ENCODE results near the gene INSC. TPM values are rescaled to one million over a fixed set of nuclear protein-coding genes. Genes with fewer than 3 reads are reported as not detected.

Gene INSC
- total and polyA plus RNA-seq, 2 experiments from 2014 or later = 0.97 to 1.5 TPM

DNA sequence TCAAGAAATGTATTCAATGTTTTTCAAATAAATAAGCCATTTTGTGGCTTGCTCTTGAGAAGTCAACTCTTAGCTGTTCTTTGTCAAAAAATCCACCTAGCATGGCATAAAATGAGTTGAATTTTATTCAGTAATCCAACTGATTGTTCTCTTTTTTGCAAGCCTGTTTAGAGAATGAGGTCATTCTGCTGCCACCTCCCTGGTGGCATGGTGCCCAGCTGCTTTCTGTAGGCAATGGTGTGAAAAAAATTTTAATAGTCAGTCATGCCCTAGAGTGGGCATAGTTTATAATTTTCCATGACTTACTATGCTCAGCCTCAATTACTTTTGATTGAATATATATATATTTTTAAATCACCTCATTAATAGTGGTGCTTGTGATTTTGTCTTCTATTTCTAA is 177.2 kb downstream of the INSC start:
- no peak for ATAC-seq
- H3K36me3 ChIP-seq (ENCODE audit: insufficient read depth) = no peaks in the 10 kb centered on the region
- Mint-ChIP-seq H3K36me3 (ENCODE audit: low read depth) (no peaks in the 10 kb centered on the region), H3K27me3 (ENCODE audit: insufficient read depth, low read depth, poor library complexity) (peaks cover 4% of the 10 kb centered on the region), H3K4me1 (peaks cover 18% of the 10 kb centered on the region; the same call in 2 of the 3 replicates), H3K4me3 (no peak overlapping the region), H3K9me3 (no peaks in the 10 kb centered on the region), H3K27ac (no peak overlapping the region)
- no peak overlapping the region for H3K4me3 ChIP-seq
- no peaks in the 10 kb centered on the region for H3K79me2 ChIP-seq (replicated peaks; ENCODE audit: insufficient read depth)
- H3K27ac ChIP-seq (ENCODE audit: low read depth) = no peak overlapping the region
- TF ChIP-seq EZH2phosphoT487 (IDR thresholded peaks at IDR 0.05; ENCODE audit: unreplicated experiment) (no peak), ZNF114 (CRISPR knock-in tag; IDR thresholded peaks at IDR 0.05) (no peak), CREB1 (CRISPR knock-in tag; IDR thresholded peaks at IDR 0.05; ENCODE audit: low read depth) (no peak), NANOG (IDR thresholded peaks at IDR 0.05; ENCODE audit: borderline replicate concordance) (no peak), ZNF331 (CRISPR knock-in tag; IDR thresholded peaks at IDR 0.05; ENCODE audit: low read depth) (no peak), JUNB (IDR thresholded peaks at IDR 0.05; ENCODE audit: unreplicated experiment) (no peak), EZH2 (IDR thresholded peaks at IDR 0.05; ENCODE audit: low read depth, unreplicated experiment) (no peak), STAT1 (IDR thresholded peaks at IDR 0.05; ENCODE audit: unreplicated experiment) (no peak), CTCF (conservative IDR thresholded peaks at IDR 0.05; ENCODE audit: low read depth in 2 of 2) (no peak), POLR2AphosphoS5 (IDR thresholded peaks at IDR 0.05; ENCODE audit: low read depth) (no peak)
- TF ChIP-seq, protein P1, sequence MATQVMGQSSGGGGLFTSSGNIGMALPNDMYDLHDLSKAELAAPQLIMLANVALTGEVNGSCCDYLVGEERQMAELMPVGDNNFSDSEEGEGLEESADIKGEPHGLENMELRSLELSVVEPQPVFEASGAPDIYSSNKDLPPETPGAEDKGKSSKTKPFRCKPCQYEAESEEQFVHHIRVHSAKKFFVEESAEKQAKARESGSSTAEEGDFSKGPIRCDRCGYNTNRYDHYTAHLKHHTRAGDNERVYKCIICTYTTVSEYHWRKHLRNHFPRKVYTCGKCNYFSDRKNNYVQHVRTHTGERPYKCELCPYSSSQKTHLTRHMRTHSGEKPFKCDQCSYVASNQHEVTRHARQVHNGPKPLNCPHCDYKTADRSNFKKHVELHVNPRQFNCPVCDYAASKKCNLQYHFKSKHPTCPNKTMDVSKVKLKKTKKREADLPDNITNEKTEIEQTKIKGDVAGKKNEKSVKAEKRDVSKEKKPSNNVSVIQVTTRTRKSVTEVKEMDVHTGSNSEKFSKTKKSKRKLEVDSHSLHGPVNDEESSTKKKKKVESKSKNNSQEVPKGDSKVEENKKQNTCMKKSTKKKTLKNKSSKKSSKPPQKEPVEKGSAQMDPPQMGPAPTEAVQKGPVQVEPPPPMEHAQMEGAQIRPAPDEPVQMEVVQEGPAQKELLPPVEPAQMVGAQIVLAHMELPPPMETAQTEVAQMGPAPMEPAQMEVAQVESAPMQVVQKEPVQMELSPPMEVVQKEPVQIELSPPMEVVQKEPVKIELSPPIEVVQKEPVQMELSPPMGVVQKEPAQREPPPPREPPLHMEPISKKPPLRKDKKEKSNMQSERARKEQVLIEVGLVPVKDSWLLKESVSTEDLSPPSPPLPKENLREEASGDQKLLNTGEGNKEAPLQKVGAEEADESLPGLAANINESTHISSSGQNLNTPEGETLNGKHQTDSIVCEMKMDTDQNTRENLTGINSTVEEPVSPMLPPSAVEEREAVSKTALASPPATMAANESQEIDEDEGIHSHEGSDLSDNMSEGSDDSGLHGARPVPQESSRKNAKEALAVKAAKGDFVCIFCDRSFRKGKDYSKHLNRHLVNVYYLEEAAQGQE (IDR thresholded peaks at IDR 0.05; ENCODE audit: unreplicated experiment) = no peak
- TF ChIP-seq, protein P2, sequence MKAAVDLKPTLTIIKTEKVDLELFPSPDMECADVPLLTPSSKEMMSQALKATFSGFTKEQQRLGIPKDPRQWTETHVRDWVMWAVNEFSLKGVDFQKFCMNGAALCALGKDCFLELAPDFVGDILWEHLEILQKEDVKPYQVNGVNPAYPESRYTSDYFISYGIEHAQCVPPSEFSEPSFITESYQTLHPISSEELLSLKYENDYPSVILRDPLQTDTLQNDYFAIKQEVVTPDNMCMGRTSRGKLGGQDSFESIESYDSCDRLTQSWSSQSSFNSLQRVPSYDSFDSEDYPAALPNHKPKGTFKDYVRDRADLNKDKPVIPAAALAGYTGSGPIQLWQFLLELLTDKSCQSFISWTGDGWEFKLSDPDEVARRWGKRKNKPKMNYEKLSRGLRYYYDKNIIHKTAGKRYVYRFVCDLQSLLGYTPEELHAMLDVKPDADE (IDR thresholded peaks at IDR 0.05) = no peak
- TF ChIP-seq, protein P3, sequence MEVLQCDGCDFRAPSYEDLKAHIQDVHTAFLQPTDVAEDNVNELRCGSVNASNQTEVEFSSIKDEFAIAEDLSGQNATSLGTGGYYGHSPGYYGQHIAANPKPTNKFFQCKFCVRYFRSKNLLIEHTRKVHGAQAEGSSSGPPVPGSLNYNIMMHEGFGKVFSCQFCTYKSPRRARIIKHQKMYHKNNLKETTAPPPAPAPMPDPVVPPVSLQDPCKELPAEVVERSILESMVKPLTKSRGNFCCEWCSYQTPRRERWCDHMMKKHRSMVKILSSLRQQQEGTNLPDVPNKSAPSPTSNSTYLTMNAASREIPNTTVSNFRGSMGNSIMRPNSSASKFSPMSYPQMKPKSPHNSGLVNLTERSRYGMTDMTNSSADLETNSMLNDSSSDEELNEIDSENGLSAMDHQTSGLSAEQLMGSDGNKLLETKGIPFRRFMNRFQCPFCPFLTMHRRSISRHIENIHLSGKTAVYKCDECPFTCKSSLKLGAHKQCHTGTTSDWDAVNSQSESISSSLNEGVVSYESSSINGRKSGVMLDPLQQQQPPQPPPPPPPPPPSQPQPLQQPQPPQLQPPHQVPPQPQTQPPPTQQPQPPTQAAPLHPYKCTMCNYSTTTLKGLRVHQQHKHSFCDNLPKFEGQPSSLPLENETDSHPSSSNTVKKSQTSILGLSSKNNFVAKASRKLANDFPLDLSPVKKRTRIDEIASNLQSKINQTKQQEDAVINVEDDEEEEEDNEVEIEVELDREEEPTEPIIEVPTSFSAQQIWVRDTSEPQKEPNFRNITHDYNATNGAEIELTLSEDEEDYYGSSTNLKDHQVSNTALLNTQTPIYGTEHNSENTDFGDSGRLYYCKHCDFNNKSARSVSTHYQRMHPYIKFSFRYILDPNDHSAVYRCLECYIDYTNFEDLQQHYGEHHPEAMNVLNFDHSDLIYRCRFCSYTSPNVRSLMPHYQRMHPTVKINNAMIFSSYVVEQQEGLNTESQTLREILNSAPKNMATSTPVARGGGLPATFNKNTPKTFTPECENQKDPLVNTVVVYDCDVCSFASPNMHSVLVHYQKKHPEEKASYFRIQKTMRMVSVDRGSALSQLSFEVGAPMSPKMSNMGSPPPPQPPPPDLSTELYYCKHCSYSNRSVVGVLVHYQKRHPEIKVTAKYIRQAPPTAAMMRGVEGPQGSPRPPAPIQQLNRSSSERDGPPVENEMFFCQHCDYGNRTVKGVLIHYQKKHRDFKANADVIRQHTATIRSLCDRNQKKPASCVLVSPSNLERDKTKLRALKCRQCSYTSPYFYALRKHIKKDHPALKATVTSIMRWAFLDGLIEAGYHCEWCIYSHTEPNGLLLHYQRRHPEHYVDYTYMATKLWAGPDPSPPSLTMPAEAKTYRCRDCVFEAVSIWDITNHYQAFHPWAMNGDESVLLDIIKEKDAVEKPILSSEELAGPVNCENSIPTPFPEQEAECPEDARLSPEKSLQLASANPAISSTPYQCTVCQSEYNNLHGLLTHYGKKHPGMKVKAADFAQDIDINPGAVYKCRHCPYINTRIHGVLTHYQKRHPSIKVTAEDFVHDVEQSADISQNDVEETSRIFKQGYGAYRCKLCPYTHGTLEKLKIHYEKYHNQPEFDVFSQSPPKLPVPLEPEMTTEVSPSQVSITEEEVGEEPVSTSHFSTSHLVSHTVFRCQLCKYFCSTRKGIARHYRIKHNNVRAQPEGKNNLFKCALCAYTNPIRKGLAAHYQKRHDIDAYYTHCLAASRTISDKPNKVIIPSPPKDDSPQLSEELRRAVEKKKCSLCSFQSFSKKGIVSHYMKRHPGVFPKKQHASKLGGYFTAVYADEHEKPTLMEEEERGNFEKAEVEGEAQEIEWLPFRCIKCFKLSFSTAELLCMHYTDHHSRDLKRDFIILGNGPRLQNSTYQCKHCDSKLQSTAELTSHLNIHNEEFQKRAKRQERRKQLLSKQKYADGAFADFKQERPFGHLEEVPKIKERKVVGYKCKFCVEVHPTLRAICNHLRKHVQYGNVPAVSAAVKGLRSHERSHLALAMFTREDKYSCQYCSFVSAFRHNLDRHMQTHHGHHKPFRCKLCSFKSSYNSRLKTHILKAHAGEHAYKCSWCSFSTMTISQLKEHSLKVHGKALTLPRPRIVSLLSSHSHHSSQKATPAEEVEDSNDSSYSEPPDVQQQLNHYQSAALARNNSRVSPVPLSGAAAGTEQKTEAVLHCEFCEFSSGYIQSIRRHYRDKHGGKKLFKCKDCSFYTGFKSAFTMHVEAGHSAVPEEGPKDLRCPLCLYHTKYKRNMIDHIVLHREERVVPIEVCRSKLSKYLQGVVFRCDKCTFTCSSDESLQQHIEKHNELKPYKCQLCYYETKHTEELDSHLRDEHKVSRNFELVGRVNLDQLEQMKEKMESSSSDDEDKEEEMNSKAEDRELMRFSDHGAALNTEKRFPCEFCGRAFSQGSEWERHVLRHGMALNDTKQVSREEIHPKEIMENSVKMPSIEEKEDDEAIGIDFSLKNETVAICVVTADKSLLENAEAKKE (CRISPR knock-in tag; IDR thresholded peaks at IDR 0.05) = no peak
- H3F3A ChIP-seq (replicated peaks; ENCODE audit: low read depth) = no peaks in the 10 kb centered on the region
- no peak for DNase-seq (ENCODE audit: low spot score)
- H3K4me1 ChIP-seq (ENCODE audit: insufficient read depth) = peaks cover 4% of the 10 kb centered on the region; the same call in 1 of the 2 replicates
- H2AFZ ChIP-seq = no peak overlapping the region
- H4K20me1 ChIP-seq (replicated peaks; ENCODE audit: insufficient read depth) = no peaks in the 10 kb centered on the region
- H3K9me2 ChIP-seq (ENCODE audit: insufficient read depth) = 0 out of 2 replicates have a peak, but pooled peaks cover 5% of the 10 kb centered on the region
- H3K27me3 ChIP-seq (ENCODE audit: insufficient read depth) = no peaks in the 10 kb centered on the region
- H3K4me2 ChIP-seq = no peak overlapping the region

Data from GM23338 (cell line).